ENCODE results near the gene SMAD3.

- TF ChIP-seq POLR2A (IDR thresholded peaks at IDR 0.05; ENCODE audit: low read depth, low read length): no peak
- TF ChIP-seq TAF1 (IDR thresholded peaks at IDR 0.05; ENCODE audit: borderline replicate concordance, low read depth, low read length): no peak
Observed at GRCh38 chr15:67100124-67100791, 34.9 kb downstream of the SMAD3 start.

Data from GM12892 (cell line).